Esophagus squamous epithelium (tissue), 4 donors: ENCODE measurements around the gene THEM5.

Experiments used
- POLR2A ChIP-seq, 4 donors: fragments of 450-650 bp; IDR thresholded peaks; one replicate each; pipeline ENCODE4 v1.6.1; 2017; ENCODE audit warnings: antibody characterized with exemption in 4 of 4, mild to moderate bottlenecking in 4 of 4, moderate library complexity in 3 of 4
- TF ChIP-seq, protein P1 (sequence below), 6 experiments: fragments of 450-650 bp in 4 of 6; fragments of 200-600 bp in 2 of 6; sonication (generic) in 2 of 6; IDR thresholded peaks; one replicate each; pipeline ENCODE4 v1.5.1; 2016 to 2019; ENCODE audit warnings: antibody characterized with exemption in 6 of 6, mild to moderate bottlenecking in 4 of 6, moderate library complexity in 4 of 6

DNA sequence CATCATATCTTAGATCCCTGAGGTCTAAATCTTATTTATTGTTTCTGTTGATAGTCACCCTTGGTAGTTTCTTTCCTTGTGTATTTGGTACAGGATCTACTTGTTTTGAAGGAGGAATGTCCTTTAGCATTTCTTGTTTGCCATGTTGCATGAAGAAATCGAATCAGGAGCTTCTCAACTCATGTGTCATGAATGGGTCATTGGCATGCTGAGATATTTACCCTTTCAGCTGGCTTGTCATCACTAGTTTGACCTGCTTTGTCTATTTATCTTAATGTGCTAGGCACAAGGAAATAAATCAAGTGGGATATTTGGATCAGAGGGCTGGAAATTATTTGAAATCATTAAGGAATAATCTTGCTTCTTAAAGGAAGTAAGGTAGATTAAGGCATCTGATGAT is 32.0 kb upstream of the THEM5 start:
- TF ChIP-seq, protein P1, sequence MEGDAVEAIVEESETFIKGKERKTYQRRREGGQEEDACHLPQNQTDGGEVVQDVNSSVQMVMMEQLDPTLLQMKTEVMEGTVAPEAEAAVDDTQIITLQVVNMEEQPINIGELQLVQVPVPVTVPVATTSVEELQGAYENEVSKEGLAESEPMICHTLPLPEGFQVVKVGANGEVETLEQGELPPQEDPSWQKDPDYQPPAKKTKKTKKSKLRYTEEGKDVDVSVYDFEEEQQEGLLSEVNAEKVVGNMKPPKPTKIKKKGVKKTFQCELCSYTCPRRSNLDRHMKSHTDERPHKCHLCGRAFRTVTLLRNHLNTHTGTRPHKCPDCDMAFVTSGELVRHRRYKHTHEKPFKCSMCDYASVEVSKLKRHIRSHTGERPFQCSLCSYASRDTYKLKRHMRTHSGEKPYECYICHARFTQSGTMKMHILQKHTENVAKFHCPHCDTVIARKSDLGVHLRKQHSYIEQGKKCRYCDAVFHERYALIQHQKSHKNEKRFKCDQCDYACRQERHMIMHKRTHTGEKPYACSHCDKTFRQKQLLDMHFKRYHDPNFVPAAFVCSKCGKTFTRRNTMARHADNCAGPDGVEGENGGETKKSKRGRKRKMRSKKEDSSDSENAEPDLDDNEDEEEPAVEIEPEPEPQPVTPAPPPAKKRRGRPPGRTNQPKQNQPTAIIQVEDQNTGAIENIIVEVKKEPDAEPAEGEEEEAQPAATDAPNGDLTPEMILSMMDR (IDR thresholded peaks at IDR 0.05), result no peak
- no peak for TF ChIP-seq POLR2A (IDR thresholded peaks at IDR 0.05)
